SK-N-SH (cell line): ENCODE data around the gene GRIN1. TPM values are rescaled to one million over a fixed set of nuclear protein-coding genes. Genes with fewer than 3 reads are reported as not detected.

Source experiments
- CTCF ChIA-PET: fragments of 300-600, 350-600 bp; formaldehyde crosslinking; extraction: SDS; loops from one replicate; lab custom pipeline; 2021; lab: Yijun Ruan, JAX
- POLR2A ChIA-PET: fragments of 350-600 bp; sonication (Branson Sonifier 250); formaldehyde crosslinking; extraction: SDS; loops from one replicate; lab custom pipeline; 2020; ENCODE audit warnings: antibody characterized with exemption, inconsistent platforms; lab: Yijun Ruan, JAX
- DNase-seq: peaks from one replicate; pipeline ENCODE4 v3.0.0; 2012
- H2AFZ ChIP-seq: fragments of 200-600 bp; sonication (generic); 2 replicates; pipeline ENCODE4 v1.8.1; 2016; ENCODE audit warnings: antibody characterized with exemption, mild to moderate bottlenecking, low read depth
- H3F3A ChIP-seq: fragments of 200-600 bp; sonication (generic); replicated peaks from 2 replicates; pipeline ENCODE3; 2016; ENCODE audit warnings: antibody characterized with exemption, mild to moderate bottlenecking; ENCODE audit not compliant: insufficient read depth
- H3K27ac ChIP-seq, 2 experiments: fragments of 200-500 bp in 1 of 2; fragments of 200-600 bp in 1 of 2; sonication (Bioruptor generic) in 1 of 2; sonication (generic), shearing (Covaris generic) in 1 of 2; 2 replicates each; pipeline versions ENCODE4 v1.5.1 to v1.6.1; 2014 to 2016; ENCODE audit warnings: low read depth in 2 of 2, inconsistent platforms in 1 of 2, low read length in 1 of 2, mild to moderate bottlenecking in 1 of 2, mixed read lengths in 1 of 2
- H3K27me3 ChIP-seq: fragments of 200-600 bp; sonication (generic), shearing (Covaris generic); 2 replicates; pipeline ENCODE4 v1.6.1; 2016; ENCODE audit warnings: mixed run types; ENCODE audit not compliant: insufficient read depth
- H3K36me3 ChIP-seq, 2 experiments: fragments of 200-500 bp in 1 of 2; fragments of 200-600 bp in 1 of 2; sonication (Bioruptor generic) in 1 of 2; sonication (generic) in 1 of 2; replicated peaks in 1 of 2; 2 replicates each; pipeline versions ENCODE3 to v1.5.1; 2014 to 2016; ENCODE audit warnings: low read length in 1 of 2, mild to moderate bottlenecking in 1 of 2; ENCODE audit not compliant: insufficient read depth in 2 of 2, control insufficient read depth in 1 of 2
- H3K4me1 ChIP-seq, 2 experiments: fragments of 200-500 bp in 1 of 2; fragments of 200-600 bp in 1 of 2; sonication (Bioruptor generic) in 1 of 2; sonication (generic), shearing (Covaris generic) in 1 of 2; 2 replicates each; pipeline versions ENCODE4 v1.5.1 to v1.6.1; 2014 to 2016; ENCODE audit warnings: low read depth in 1 of 2, low read length in 1 of 2, mixed run types in 1 of 2; ENCODE audit not compliant: insufficient read depth in 2 of 2, control insufficient read depth in 1 of 2
- H3K4me2 ChIP-seq: fragments of 200-600 bp; sonication (generic), shearing (Covaris generic); 2 replicates; pipeline ENCODE4 v1.6.1; 2017; ENCODE audit warnings: mixed run types
- H3K4me3 ChIP-seq, 2 experiments: fragments of 200-500 bp in 1 of 2; fragments of 200-600 bp in 1 of 2; sonication (Bioruptor generic) in 1 of 2; sonication (generic), shearing (Covaris generic) in 1 of 2; 2 replicates each; pipeline versions ENCODE4 v1.5.1 to v1.8.1; 2014 to 2016; ENCODE audit warnings: low read depth in 2 of 2, inconsistent platforms in 1 of 2, low read length in 1 of 2, mild to moderate bottlenecking in 1 of 2, mixed read lengths in 1 of 2, moderate library complexity in 1 of 2
- H3K79me2 ChIP-seq: fragments of 200-600 bp; sonication (generic); 2 replicates; pipeline ENCODE4 v1.8.1; 2017; ENCODE audit warnings: mild to moderate bottlenecking; ENCODE audit not compliant: insufficient read depth
- H3K9ac ChIP-seq: fragments of 200-600 bp; sonication (generic); 2 replicates; pipeline ENCODE4 v1.6.1; 2017; ENCODE audit warnings: mixed run types
- H3K9me2 ChIP-seq: fragments of 200-600 bp; sonication (generic); 2 replicates; pipeline ENCODE4 v1.6.1; 2017; ENCODE audit warnings: mixed run types
- H3K9me3 ChIP-seq: fragments of 200-600 bp; sonication (generic); 2 replicates; pipeline ENCODE4 v1.6.1; 2017; ENCODE audit warnings: mixed run types, mild to moderate bottlenecking, moderate library complexity
- H4K20me1 ChIP-seq: fragments of 200-600 bp; sonication (generic); 2 replicates; pipeline ENCODE4 v1.6.1; 2017; ENCODE audit warnings: mild to moderate bottlenecking, mixed run types; ENCODE audit not compliant: insufficient read depth
- CHD2 ChIP-seq: fragments of 150-350 bp; IDR thresholded peaks from 2 replicates; pipeline ENCODE4 v1.6.1; 2018; ENCODE audit warnings: low read length; ENCODE audit not compliant: partially characterized antibody
- ELF1 ChIP-seq: IDR thresholded peaks from 2 replicates; pipeline ENCODE4 v1.4.0; 2012
- EZH2phosphoT487 ChIP-seq: fragments of 200-600 bp; sonication (generic); IDR thresholded peaks from 2 replicates; pipeline ENCODE4 v1.6.1; 2017; ENCODE audit warnings: low read depth, mixed run types, mild to moderate bottlenecking, antibody characterized with exemption, moderate library complexity, borderline replicate concordance
- FOSL2 ChIP-seq: IDR thresholded peaks from 2 replicates; pipeline ENCODE4 v1.4.0; 2012; ENCODE audit warnings: low read depth, mild to moderate bottlenecking, moderate library complexity, borderline replicate concordance
- FOXJ3 ChIP-seq: sonication (generic); formaldehyde crosslinking; IDR thresholded peaks from 2 replicates; pipeline ENCODE4 v1.5.1; 2020; ENCODE audit warnings: mild to moderate bottlenecking, missing genetic modification reagents
- IRF3 ChIP-seq: fragments of 150-350 bp; IDR thresholded peaks from 2 replicates; pipeline ENCODE4 v1.6.1; 2016; ENCODE audit warnings: mild to moderate bottlenecking, low read depth, low read length
- MEF2A ChIP-seq: IDR thresholded peaks from 2 replicates; pipeline ENCODE4 v1.4.0; 2012; ENCODE audit warnings: low read depth, borderline replicate concordance
- SIN3A ChIP-seq: IDR thresholded peaks from 2 replicates; pipeline ENCODE4 v1.6.1; 2012; ENCODE audit warnings: low read depth, mild to moderate bottlenecking, low read length, moderate library complexity, borderline replicate concordance
- TCF12 ChIP-seq: IDR thresholded peaks from 2 replicates; pipeline ENCODE4 v1.4.0; 2012
- USF1 ChIP-seq: IDR thresholded peaks from 2 replicates; pipeline ENCODE4 v1.4.0; 2012; ENCODE audit warnings: low read depth, borderline replicate concordance
- YY1 ChIP-seq: IDR thresholded peaks from 2 replicates; pipeline ENCODE4 v1.4.0; 2012; ENCODE audit warnings: low read depth, mild to moderate bottlenecking
- ZBTB33 ChIP-seq: IDR thresholded peaks from 2 replicates; pipeline ENCODE4 v1.4.0; 2012; ENCODE audit warnings: low read depth, borderline replicate concordance
- WGBS: methylation state at CpG from one replicate; pipeline ENCODE4 v1.1.6; 2017; ENCODE audit warnings: low lambda C conversion rate; 5-methylcytosine and 5-hydroxymethylcytosine counted together
- polyA plus RNA-seq, 3 experiments: library from polyadenylated mRNA; depleted of rRNA; stranded (reverse); fragments of >200 nt; gene quantifications; 2 replicates each; pipeline ENCODE4 v1.2.3, GENCODE V29; 2012

Gene GRIN1
- polyA plus RNA-seq, 1 of the 3 experiments (the other 2 are of a cell fraction) = not detected

- Histone ChIP-seq H2AFZ (no peak overlapping the region), H3K27ac (no peak overlapping the region), H3K4me3 (no peak overlapping the region), H4K20me1 (peaks cover 63% of the 10 kb centered on the region), H3K79me2 (peaks cover 71% of the 10 kb centered on the region), H3K4me2 (no peak overlapping the region), H3K4me1 (peaks cover 13 to 24% of the 10 kb centered on the region in 2 experiments; a peak in 3 of 4 replicates), H3K27me3 (no peaks in the 10 kb centered on the region), H3K9me3 (no peaks in the 10 kb centered on the region), H3K9me2 (no peaks in the 10 kb centered on the region), H3K9ac (no peak overlapping the region), H3F3A (peaks cover 2% of the 10 kb centered on the region), H3K36me3 (peaks cover 3 to 20% of the 10 kb centered on the region in 2 experiments)
- CTCF ChIA-PET = interaction anchor here (1.3 to 2.0 kb wide), 5 partner anchors 28 to 166 kb away, joined by 3 to 9 read pairs (median 5); partner anchors contain the start of genes NPDC1 and RNF224
- POLR2A ChIA-PET = interaction anchor here (1.4 to 1.5 kb wide), 2 partner anchors 10 to 65 kb away, joined by 3 read pairs; no protein-coding TSS in a partner anchor
- DNase-seq = no peak
- TF ChIP-seq FOSL2 (no peak), IRF3 (no peak), CHD2 (no peak), SIN3A (no peak), USF1 (no peak), ZBTB33 (no peak), YY1 (no peak), TCF12 (no peak), ELF1 (no peak), EZH2phosphoT487 (no peak)
- WGBS = 84% methylated on average over 9 of the region's 10 CpGs
Observed at GRCh38 chr9:137194909-137195308, 56.0 kb downstream of the GRIN1 start.

- WGBS = 80% methylated on average over 9 of the region's 21 CpGs
- Histone ChIP-seq H3K4me1 (peaks cover 12 to 20% of the 10 kb centered on the region in 2 experiments; a peak in 2 of 4 replicates), H3K9me3 (no peaks in the 10 kb centered on the region), H2AFZ (no peak overlapping the region), H3K4me2 (no peak overlapping the region), H3K9me2 (no peaks in the 10 kb centered on the region), H3K79me2 (peaks cover 63% of the 10 kb centered on the region), H3K27me3 (no peaks in the 10 kb centered on the region), H3K36me3 (peaks cover 0 to 17% of the 10 kb centered on the region in 2 experiments), H3K27ac (no peak overlapping the region), H3F3A (no peaks in the 10 kb centered on the region), H3K4me3 (no peak overlapping the region), H4K20me1 (peaks cover 56% of the 10 kb centered on the region), H3K9ac (no peak overlapping the region)
- no peak for DNase-seq
- CTCF ChIA-PET = interaction anchor here (1.3 to 2.0 kb wide), 5 partner anchors 27 to 167 kb away, joined by 3 to 9 read pairs (median 5); partner anchors contain the start of genes NPDC1 and RNF224
- POLR2A ChIA-PET = interaction anchor here (1.4 to 1.5 kb wide), 2 partner anchors 9 to 66 kb away, joined by 3 read pairs; no protein-coding TSS in a partner anchor
- TF ChIP-seq SIN3A = no peak
- no peak for TF ChIP-seq FOXJ3 (CRISPR knock-in tag)
- TF ChIP-seq FOSL2 = no peak
- no peak for TF ChIP-seq MEF2A
Observed at GRCh38 chr9:137195525-137196220, 56.7 kb downstream of the GRIN1 start.
